ENCODE data around the gene PTGR1.

Gene PTGR1

GRCh38 chr9:111531716-111532115, 67.7 kb downstream of the PTGR1 start:
- no peak for DNase-seq

GRCh38 chr9:111529787-111530186, 69.7 kb downstream of the PTGR1 start:
- no peak for DNase-seq

- DNase-seq = peak in 1 of 2 donors; percentile 4
Measured at GRCh38 chr9:111527347-111527746, 72.1 kb downstream of the PTGR1 start.

- DNase-seq = peak; percentile 77 to 81
Measured at GRCh38 chr9:111525056-111525977, 74.1 kb downstream of the PTGR1 start, which contains the start of gene ZNF483. Gene ZNF483, plus strand, starts transcription at chr9:111525179. Its CDS starts 2,217 bp downstream, at chr9:111527396.

- DNase-seq = no peak
Measured at GRCh38 chr9:111524731-111525055, 74.8 kb downstream of the PTGR1 start.

GRCh38 chr9:111516061-111516465, 83.4 kb downstream of the PTGR1 start:
- DNase-seq = no peak

- DNase-seq = no peak
Measured at GRCh38 chr9:111514967-111515366, 84.5 kb downstream of the PTGR1 start.
